H1 (cell line): ENCODE results near the gene BIRC5. TPM values are rescaled to one million over a fixed set of nuclear protein-coding genes. Genes with fewer than 3 reads are reported as not detected.

Source experiments
- POLR2A ChIP-seq, 2 experiments: IDR thresholded peaks; 1 replicate in 1 of 2; 2 replicates in 1 of 2; pipeline ENCODE4 v1.6.1; 2011; ENCODE audit warnings: low read depth in 2 of 2, low read length in 2 of 2, mild to moderate bottlenecking in 2 of 2; ENCODE audit errors: control extremely low read depth in 1 of 2
- RFX5 ChIP-seq: IDR thresholded peaks from 2 replicates; pipeline ENCODE4 v1.6.1; 2011; ENCODE audit warnings: low read depth, low read length, improper control_type of control experiment, borderline replicate concordance
- polyA plus RNA-seq, 7 experiments: library from polyadenylated mRNA; depleted of rRNA in 3 of 7; stranded (reverse) in 5 of 7; unstranded in 2 of 7; fragments of >200 nt in 5 of 7; fragments of 200-250 nt in 2 of 7; gene quantifications; 1 replicate in 5 of 7; 2 replicates in 1 of 7; 4 replicates in 1 of 7; pipeline versions ENCODE4 v1.2.1 to v1.2.3, GENCODE V29; 2011 to 2013; ENCODE audit warnings: missing spikeins in 2 of 7, mixed read lengths in 2 of 7
- total RNA-seq: library from RNA; stranded (reverse); fragmentation: NEBNext Ultra II Directional; extraction: Animal tissue kit (Norgen Biotek cat#: 25700); gene quantifications from 2 replicates; pipeline ENCODE4 v1.2.1, GENCODE V29; 2021

The BIRC5 gene
- total and polyA plus RNA-seq, 2 of the 8 experiments (the other 6 are each of a cell fraction or from before 2014, with no cell fraction given) = 42.2 to 108 TPM

- no peak for TF ChIP-seq RFX5
- no peak for TF ChIP-seq POLR2A (IDR thresholded peaks at IDR 0.05; ENCODE audit: control extremely low read depth in 1 of 2, low read depth in 2 of 2, low read length in 2 of 2)
- TF ChIP-seq, all 59 proteins: peak for 0
Observed at GRCh38 chr17:78184351-78184750, 29.7 kb upstream of the BIRC5 start (continued).
